OCI-LY7 (cell line): ENCODE data around the gene TTC23L. TPM values are rescaled to one million over a fixed set of nuclear protein-coding genes. Genes with fewer than 3 reads are reported as not detected.

Experiments used
- Bru-seq: library from RNA; stranded (reverse); fragments of 400-500 nt; gene quantifications from one replicate; lab custom pipeline; 2021; lab: Mats Ljungman, UMichigan
- BruChase-seq, 2 experiments: library from RNA; stranded (reverse); fragments of 400-500 nt; gene quantifications; one replicate each; lab custom pipeline; 2021; lab: Mats Ljungman, UMichigan
- BruUV-seq: library from RNA; stranded (reverse); fragments of 400-500 nt; replicated peaks from 2 replicates; lab custom pipeline; 2021; lab: Mats Ljungman, UMichigan
- CTCF ChIA-PET: fragments of 300-600 bp; sonication (Branson Sonifier 250); formaldehyde crosslinking; loops from one replicate; lab custom pipeline; 2022; ENCODE audit warnings: antibody characterized with exemption; ENCODE audit not compliant: unreplicated experiment; lab: Charles Lee
- POLR2A ChIA-PET: fragments of 300-600 bp; sonication (Branson Sonifier 250); formaldehyde crosslinking; loops from one replicate; lab custom pipeline; 2022; ENCODE audit warnings: antibody characterized with exemption; lab: Charles Lee
- DNase-seq: peaks from one replicate; pipeline ENCODE4 v3.0.0-alpha.2; 2015; ENCODE audit warnings: low spot score
- H2AFZ ChIP-seq: fragments of 200-600 bp; sonication (generic), shearing (Covaris generic); 2 replicates; pipeline ENCODE4 v1.6.1; 2014; ENCODE audit warnings: mild to moderate bottlenecking, antibody characterized with exemption, low read length, moderate library complexity
- H3K27ac ChIP-seq: fragments of 200-600 bp; sonication (generic); 2 replicates; pipeline ENCODE4 v1.5.1; 2014; ENCODE audit warnings: mixed run types, low read depth, mild to moderate bottlenecking, moderate library complexity, low read length, inconsistent platforms; ENCODE audit not compliant: poor library complexity, severe bottlenecking
- H3K36me3 ChIP-seq: fragments of 200-600 bp; sonication (generic); 2 replicates; pipeline ENCODE4 v1.6.1; 2014; ENCODE audit warnings: mild to moderate bottlenecking, antibody characterized with exemption, low read length, moderate library complexity, mixed read lengths; ENCODE audit not compliant: insufficient read depth
- H3K4me1 ChIP-seq: fragments of 200-600 bp; sonication (generic); 2 replicates; pipeline ENCODE4 v1.5.1; 2014; ENCODE audit warnings: mild to moderate bottlenecking, low read length; ENCODE audit not compliant: insufficient read depth, poor library complexity, severe bottlenecking
- H3K4me2 ChIP-seq: fragments of 200-600 bp; sonication (generic); 2 replicates; pipeline ENCODE4 v1.6.1; 2014; ENCODE audit warnings: mild to moderate bottlenecking, low read length
- H3K4me3 ChIP-seq: fragments of 200-600 bp; sonication (generic); 2 replicates; pipeline ENCODE4 v1.5.1; 2014; ENCODE audit warnings: mild to moderate bottlenecking, low read depth, low read length; ENCODE audit not compliant: poor library complexity, severe bottlenecking
- H3K79me2 ChIP-seq: fragments of 200-600 bp; sonication (generic); 2 replicates; pipeline ENCODE4 v1.6.1; 2016; ENCODE audit warnings: low read depth, mild to moderate bottlenecking, low read length, moderate library complexity, mixed read lengths; ENCODE audit not compliant: insufficient read depth
- H3K9me2 ChIP-seq: fragments of 200-600 bp; sonication (generic); 2 replicates; pipeline ENCODE4 v1.6.1; 2016; ENCODE audit warnings: mild to moderate bottlenecking, low read length, mixed read lengths; ENCODE audit not compliant: insufficient read depth
- H3K9me3 ChIP-seq: fragments of 200-600 bp; sonication (generic); 2 replicates; pipeline ENCODE4 v1.6.1; 2014; ENCODE audit warnings: mild to moderate bottlenecking, mixed run types, low read length, mixed read lengths
- H4K20me1 ChIP-seq: fragments of 200-600 bp; sonication (generic); 2 replicates; pipeline ENCODE4 v1.6.1; 2014; ENCODE audit warnings: mild to moderate bottlenecking, antibody characterized with exemption, low read length, moderate library complexity, mixed read lengths; ENCODE audit not compliant: insufficient read depth
- CTCF ChIP-seq: fragments of 200-600 bp; sonication (generic); conservative IDR thresholded peaks from 2 replicates; pipeline ENCODE4 v1.5.1; 2014; ENCODE audit warnings: mild to moderate bottlenecking, antibody characterized with exemption, low read length, moderate library complexity, mixed read lengths
- EZH2phosphoT487 ChIP-seq: fragments of 200-600 bp; sonication (generic); IDR thresholded peaks from 2 replicates; pipeline ENCODE4 v1.6.1; 2018; ENCODE audit warnings: low read depth, borderline replicate concordance, mild to moderate bottlenecking, mixed run types, antibody characterized with exemption, low read length, moderate library complexity, mixed read lengths
- intact Hi-C: fragments of 100-400 bp; cut with micrococcal nuclease; formaldehyde crosslinking; loops from one replicate; pipeline ENCODE4 v1.10.0; 2022; ENCODE audit not compliant: unreplicated experiment
- long read RNA-seq: library from polyadenylated mRNA; stranded (forward); transcript quantifications from one replicate; pipeline ENCODE4 v2.0.0, GENCODE V29; 2022
- total RNA-seq, 2 experiments: library from RNA; depleted of rRNA in 1 of 2; stranded (reverse); fragments of >200 nt in 1 of 2; shearing (Covaris generic) in 1 of 2; gene quantifications; 2 replicates each; pipeline ENCODE4 v1.2.3, GENCODE V29; 2014 to 2022

Gene TTC23L
- total RNA-seq (2014; rRNA removed; shearing (Covaris generic)) = 0.06 TPM in 1 of 2 replicates, not detected in the other
- total RNA-seq (2022) = 0.63 and 1.4 TPM in 2 replicates
- Bru-seq, nascent RNA = percentile 16 among the genes with signal in this experiment
- percentile 19 among the genes with signal in this experiment for BruChase-seq, experiment 1, labeled RNA remaining after a 6-hour chase
- BruChase-seq, experiment 2, labeled RNA remaining after a 2-hour chase = percentile 16 among the genes with signal in this experiment
- long read RNA-seq, partial matches to known transcripts = 1 of 1 reads
- long read RNA-seq, other reads (novel, unspliced or antisense) = 0 of 1 reads

GRCh38 chr5:34838785-34839714 is at the start of gene TTC23L:
Gene TTC23L (plus strand): TSS chr5:34839164. CDS start chr5:34840672, 1,508 bp downstream.
- ChIA-PET CTCF (interaction anchor here (1.0 kb wide), 1 partner anchor 32 kb away, joined by 4 read pairs; no protein-coding TSS in a partner anchor), POLR2A (interaction anchor here (1.1 to 3.0 kb wide), 5 partner anchors 11 to 91 kb away, joined by 4 to 16 read pairs (median 7); partner anchors contain the start of genes BRIX1, DNAJC21 and RAD1)
- no peaks in the 10 kb centered on the region for H3K9me3 ChIP-seq
- peak within 1 kb of the TSS; percentile 92 for H2AFZ ChIP-seq
- no peak for TF ChIP-seq CTCF
- no peak for TF ChIP-seq EZH2phosphoT487
- intact Hi-C loops = no loop called here
- H3K4me2 ChIP-seq = peak within 1 kb of the TSS; percentile 60
- H3K79me2 ChIP-seq = no peaks in the 10 kb centered on the region
- peak within 1 kb of the TSS; percentile 61 for H3K4me3 ChIP-seq
- H4K20me1 ChIP-seq = no peaks in the 10 kb centered on the region
- BruUV-seq = no TSS peak
- no peaks in the 10 kb centered on the region for H3K4me1 ChIP-seq
- no peak within 1 kb of the TSS for H3K27ac ChIP-seq
- no peaks in the 10 kb centered on the region for H3K9me2 ChIP-seq
- H3K36me3 ChIP-seq = no peaks in the 10 kb centered on the region
- DNase-seq = peak; percentile 68

- CTCF ChIA-PET = no interaction called here
These were observed 49.3 kb upstream of the TTC23L start for GRCh38 chr5:34789639-34790038.

More at GRCh38 chr5:34789639-34790038, 49.3 kb upstream of the TTC23L start:
- Histone ChIP-seq H3K4me2 (no peak overlapping the region), H3K9me2 (no peaks in the 10 kb centered on the region), H3K36me3 (no peaks in the 10 kb centered on the region), H3K4me3 (no peak overlapping the region), H4K20me1 (no peaks in the 10 kb centered on the region), H3K4me1 (no peaks in the 10 kb centered on the region), H3K9me3 (no peaks in the 10 kb centered on the region), H3K27ac (no peak overlapping the region), H2AFZ (no peak overlapping the region), H3K79me2 (no peaks in the 10 kb centered on the region)
- TF ChIP-seq EZH2phosphoT487 (no peak), CTCF (no peak)
- POLR2A ChIA-PET = no interaction called here
- intact Hi-C loops = no loop called here
- DNase-seq = no peak
- BruUV-seq = no TSS peak
